Chondrocyte (in vitro differentiated cells): ENCODE measurements around the gene CFDP1. TPM values are rescaled to one million over a fixed set of nuclear protein-coding genes. Genes with fewer than 3 reads are reported as not detected.
A peak's percentile ranks its signal among the peaks of the same experiment; 100 is the strongest.

ENCODE experiments used
- DNase-seq: peaks from one replicate; pipeline ENCODE4 v3.0.0; 2021; ENCODE audit warnings: mixed read lengths, low spot score
- H3K27ac Mint-ChIP-seq: one replicate; pipeline ENCODE4 v1.8.0; 2021; ENCODE audit warnings: mild to moderate bottlenecking, moderate library complexity, mixed read lengths; ENCODE audit not compliant: unreplicated experiment
- H3K27me3 Mint-ChIP-seq: 2 replicates; pipeline ENCODE4 v1.8.0; 2021; ENCODE audit warnings: low read depth, mixed read lengths
- H3K36me3 Mint-ChIP-seq: 2 replicates; pipeline ENCODE4 v1.8.0; 2021; ENCODE audit warnings: low read depth, mixed read lengths
- H3K4me1 Mint-ChIP-seq: 2 replicates; pipeline ENCODE4 v1.8.0; 2021; ENCODE audit warnings: low read depth, mild to moderate bottlenecking, mixed read lengths
- H3K4me3 Mint-ChIP-seq: one replicate; pipeline ENCODE4 v1.8.0; 2021; ENCODE audit warnings: mild to moderate bottlenecking, moderate library complexity, mixed read lengths; ENCODE audit not compliant: unreplicated experiment
- H3K9me3 Mint-ChIP-seq: 2 replicates; pipeline ENCODE4 v1.8.0; 2021; ENCODE audit warnings: low read depth, mixed read lengths
- CTCF ChIP-seq: fragments of 200-600 bp; sonication (generic); IDR thresholded peaks from 2 replicates; pipeline ENCODE4 v1.5.0; 2021; ENCODE audit warnings: antibody characterized with exemption, mild to moderate bottlenecking, moderate library complexity
- total RNA-seq: library from RNA; stranded (reverse); gene quantifications from 3 replicates; pipeline ENCODE4 v1.2.1, GENCODE V29; 2021

CFDP1 gene
- total RNA-seq, 1 donor from 2014 or later = 45.3 TPM

- Mint-ChIP-seq H3K4me1 (peaks cover 45% of the 10 kb centered on the region), H3K27me3 (no peaks in the 10 kb centered on the region), H3K9me3 (no peaks in the 10 kb centered on the region), H3K27ac (no peak overlapping the region), H3K4me3 (no peak overlapping the region), H3K36me3 (peaks cover 3% of the 10 kb centered on the region)
- DNase-seq = no peak
- no peak for TF ChIP-seq CTCF
Observed at GRCh38 chr16:75383141-75383540, 50.2 kb downstream of the CFDP1 start.

GRCh38 chr16:75382611-75383010 lies 50.7 kb downstream of the CFDP1 start:
- no peak for DNase-seq
- TF ChIP-seq CTCF = no peak
- Mint-ChIP-seq H3K27me3 (no peaks in the 10 kb centered on the region), H3K36me3 (peaks cover 3% of the 10 kb centered on the region), H3K4me3 (no peak overlapping the region), H3K4me1 (peaks cover 51% of the 10 kb centered on the region), H3K9me3 (no peaks in the 10 kb centered on the region), H3K27ac (peak overlapping the region; percentile 19)

- H3K36me3 Mint-ChIP-seq = peaks cover 3% of the 10 kb centered on the region
- no peak overlapping the region for H3K27ac Mint-ChIP-seq
- TF ChIP-seq CTCF = no peak
Observed at GRCh38 chr16:75380870-75381269, 52.4 kb downstream of the CFDP1 start.

GRCh38 chr16:75379911-75380847 lies 53.1 kb downstream of the CFDP1 start:
- DNase-seq = no peak
- no peak for TF ChIP-seq CTCF
- Mint-ChIP-seq H3K27me3 (no peaks in the 10 kb centered on the region), H3K27ac (peak overlapping the region; percentile 11), H3K9me3 (no peaks in the 10 kb centered on the region), H3K36me3 (peaks cover 3% of the 10 kb centered on the region), H3K4me3 (no peak overlapping the region), H3K4me1 (peaks cover 60% of the 10 kb centered on the region)

More at GRCh38 chr16:75380870-75381269, 52.4 kb downstream of the CFDP1 start:
- H3K4me1 Mint-ChIP-seq = peaks cover 67% of the 10 kb centered on the region
- no peaks in the 10 kb centered on the region for H3K9me3 Mint-ChIP-seq
- H3K27me3 Mint-ChIP-seq = no peaks in the 10 kb centered on the region
- no peak for DNase-seq
- no peak overlapping the region for H3K4me3 Mint-ChIP-seq

GRCh38 chr16:75379339-75379738 lies 54.0 kb downstream of the CFDP1 start:
- Mint-ChIP-seq H3K4me3 (no peak overlapping the region), H3K9me3 (no peaks in the 10 kb centered on the region), H3K36me3 (peaks cover 3% of the 10 kb centered on the region), H3K4me1 (peaks cover 59% of the 10 kb centered on the region), H3K27ac (peak overlapping the region; percentile 29), H3K27me3 (no peaks in the 10 kb centered on the region)
- no peak for TF ChIP-seq CTCF
- DNase-seq = no peak
